ENCODE results near the gene GNAZ. TPM values are rescaled to one million over a fixed set of nuclear protein-coding genes. Genes with fewer than 3 reads are reported as not detected.

Gene GNAZ
- total RNA-seq, 4 donors from 2014 or later, result 4.1 to 16.2 (median 6.5) TPM

- TF ChIP-seq CTCF (IDR thresholded peaks at IDR 0.05; ENCODE audit: low read depth), result no peak
These were observed 37.7 kb upstream of the GNAZ start for GRCh38 chr22:23032658-23033057.

GRCh38 chr22:23033116-23033905 is 37.0 kb upstream of the GNAZ start:
- no peak for TF ChIP-seq CTCF (IDR thresholded peaks at IDR 0.05; ENCODE audit: low read depth)

GRCh38 chr22:23034621-23035556 is 35.4 kb upstream of the GNAZ start:
- TF ChIP-seq CTCF (IDR thresholded peaks at IDR 0.05; ENCODE audit: low read depth), result no peak

GRCh38 chr22:23035557-23036277 is 34.6 kb upstream of the GNAZ start:
- TF ChIP-seq CTCF (IDR thresholded peaks at IDR 0.05; ENCODE audit: low read depth), result no peak

- TF ChIP-seq CTCF (IDR thresholded peaks at IDR 0.05; ENCODE audit: low read depth), result no peak
These were observed 33.5 kb upstream of the GNAZ start for GRCh38 chr22:23036684-23037428.

- TF ChIP-seq CTCF (IDR thresholded peaks at IDR 0.05; ENCODE audit: low read depth), result no peak
These were observed 32.6 kb upstream of the GNAZ start for GRCh38 chr22:23037429-23038333.
